SK-N-SH treated with all-trans-retinoic acid at 6 μM for 48 hours (cell line): ENCODE data around the gene BAG2.

Source experiments
- BACH2 ChIP-seq: fragments of 250-450 bp; sonication (Bioruptor Pico); IDR thresholded peaks from 2 replicates; pipeline ENCODE4 v1.9.0; 2021; ENCODE audit warnings: mild to moderate bottlenecking, borderline replicate concordance
- CREB5 ChIP-seq: fragments of 250-450 bp; sonication (Bioruptor Pico); IDR thresholded peaks from 2 replicates; pipeline ENCODE4 v1.5.1; 2020; ENCODE audit warnings: low read depth, mild to moderate bottlenecking, moderate library complexity
- ESRRG ChIP-seq: fragments of 250-450 bp; sonication (Bioruptor Pico); IDR thresholded peaks from 2 replicates; pipeline ENCODE4 v1.6.1; 2021; ENCODE audit warnings: mild to moderate bottlenecking
- GLIS3 ChIP-seq: fragments of 250-450 bp; sonication (Bioruptor Pico); IDR thresholded peaks from 2 replicates; pipeline ENCODE4 v1.5.0; 2020; ENCODE audit warnings: mild to moderate bottlenecking, moderate library complexity
- OSR1 ChIP-seq: fragments of 250-450 bp; sonication (Bioruptor Pico); IDR thresholded peaks from 2 replicates; pipeline ENCODE4 v1.8.0; 2022; ENCODE audit warnings: moderate library complexity, mild to moderate bottlenecking, inconsistent platforms
- RARB ChIP-seq: fragments of 250-450 bp; sonication (Bioruptor Pico); IDR thresholded peaks from 2 replicates; pipeline ENCODE4 v1.8.0; 2021; ENCODE audit warnings: mild to moderate bottlenecking, moderate library complexity
- TCF4 ChIP-seq: fragments of 250-450 bp; sonication (Bioruptor Pico); IDR thresholded peaks from 2 replicates; pipeline ENCODE4 v1.8.0; 2021; ENCODE audit warnings: mild to moderate bottlenecking, moderate library complexity, borderline replicate concordance
- TOX ChIP-seq: fragments of 250-450 bp; sonication (Bioruptor Pico); IDR thresholded peaks from 2 replicates; pipeline ENCODE4 v1.8.0; 2021; ENCODE audit warnings: mild to moderate bottlenecking, moderate library complexity, borderline replicate concordance
- ZFP3 ChIP-seq: fragments of 250-450 bp; sonication (Bioruptor Pico); IDR thresholded peaks from 2 replicates; pipeline ENCODE4 v1.5.0; 2020; ENCODE audit warnings: mild to moderate bottlenecking, moderate library complexity
- ZFP30 ChIP-seq: fragments of 450-650 bp; formaldehyde crosslinking; IDR thresholded peaks from 2 replicates; pipeline ENCODE4 v1.5.0; 2022; ENCODE audit warnings: mild to moderate bottlenecking, moderate library complexity
- TF ChIP-seq, protein P1 (sequence below): fragments of 250-450 bp; sonication (Bioruptor Pico); IDR thresholded peaks from 2 replicates; pipeline ENCODE4 v1.8.0; 2020; ENCODE audit warnings: mild to moderate bottlenecking, moderate library complexity, borderline replicate concordance

DNA sequence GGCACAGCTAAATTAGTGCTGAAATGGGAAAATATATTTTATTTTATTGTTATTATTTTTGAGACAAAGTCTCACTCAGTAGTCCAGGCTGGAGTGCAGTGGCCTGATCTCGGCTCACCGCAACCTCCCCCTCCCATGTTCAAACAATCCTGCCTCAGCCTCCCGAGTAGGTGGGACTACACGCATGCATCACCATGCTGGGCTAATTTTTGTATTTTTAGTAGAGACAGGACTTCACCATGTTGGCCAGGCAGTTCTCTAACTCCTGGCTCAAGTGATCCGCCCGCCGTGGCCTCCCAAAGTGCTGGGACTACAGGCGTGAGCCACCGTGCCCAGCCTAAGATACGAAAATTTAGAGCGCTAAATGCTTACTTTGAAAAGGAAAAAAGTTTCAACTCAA lies 45.1 kb downstream of the BAG2 start:
- TF ChIP-seq ZFP30 (CRISPR knock-in tag) (no peak), ESRRG (CRISPR knock-in tag) (no peak), TCF4 (CRISPR knock-in tag) (no peak), TOX (no peak), ZFP3 (CRISPR knock-in tag) (no peak), RARB (CRISPR knock-in tag) (no peak), GLIS3 (CRISPR knock-in tag) (no peak), CREB5 (CRISPR knock-in tag) (no peak), OSR1 (CRISPR knock-in tag) (no peak), BACH2 (no peak)
- TF ChIP-seq, protein P1, sequence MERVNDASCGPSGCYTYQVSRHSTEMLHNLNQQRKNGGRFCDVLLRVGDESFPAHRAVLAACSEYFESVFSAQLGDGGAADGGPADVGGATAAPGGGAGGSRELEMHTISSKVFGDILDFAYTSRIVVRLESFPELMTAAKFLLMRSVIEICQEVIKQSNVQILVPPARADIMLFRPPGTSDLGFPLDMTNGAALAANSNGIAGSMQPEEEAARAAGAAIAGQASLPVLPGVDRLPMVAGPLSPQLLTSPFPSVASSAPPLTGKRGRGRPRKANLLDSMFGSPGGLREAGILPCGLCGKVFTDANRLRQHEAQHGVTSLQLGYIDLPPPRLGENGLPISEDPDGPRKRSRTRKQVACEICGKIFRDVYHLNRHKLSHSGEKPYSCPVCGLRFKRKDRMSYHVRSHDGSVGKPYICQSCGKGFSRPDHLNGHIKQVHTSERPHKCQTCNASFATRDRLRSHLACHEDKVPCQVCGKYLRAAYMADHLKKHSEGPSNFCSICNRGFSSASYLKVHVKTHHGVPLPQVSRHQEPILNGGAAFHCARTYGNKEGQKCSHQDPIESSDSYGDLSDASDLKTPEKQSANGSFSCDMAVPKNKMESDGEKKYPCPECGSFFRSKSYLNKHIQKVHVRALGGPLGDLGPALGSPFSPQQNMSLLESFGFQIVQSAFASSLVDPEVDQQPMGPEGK (CRISPR knock-in tag), result no peak
